NCI-H510A treated with DMSO at 0.1 percent for 48 hours (cell line): ENCODE data around the gene PUDP.
A peak's percentile ranks its signal among the peaks of the same experiment; 100 is the strongest.
"Not testable (repeated sequence)": the region's sequence is repeated elsewhere in the genome, so short reads cannot be mapped to it uniquely, and the experiment has no call there.

Experiments
- DNase-seq: peaks from one replicate; lab custom pipeline; 2025; lab: John Stamatoyannopoulos, UW

PUDP gene

DNA sequence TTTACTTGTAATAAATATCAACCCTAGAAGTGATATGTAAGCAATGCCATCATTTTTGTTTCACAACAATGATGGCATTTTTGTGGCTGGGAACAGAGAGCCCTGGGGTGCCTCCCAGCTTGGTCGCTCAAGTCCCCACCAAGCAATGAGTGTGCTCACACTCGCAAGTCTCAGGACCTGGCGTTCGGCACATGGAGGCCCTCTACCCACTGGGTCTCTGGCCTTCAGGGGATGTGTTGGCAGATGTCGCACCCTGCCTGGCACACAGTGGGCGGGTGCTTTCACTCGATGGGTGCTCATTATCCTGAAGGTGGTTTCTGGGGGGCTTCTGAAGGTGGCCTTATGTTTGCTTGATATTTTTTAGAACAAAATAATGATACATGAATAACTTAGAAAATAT lies 75.1 kb downstream of the PUDP start:
- no peak for DNase-seq

DNA sequence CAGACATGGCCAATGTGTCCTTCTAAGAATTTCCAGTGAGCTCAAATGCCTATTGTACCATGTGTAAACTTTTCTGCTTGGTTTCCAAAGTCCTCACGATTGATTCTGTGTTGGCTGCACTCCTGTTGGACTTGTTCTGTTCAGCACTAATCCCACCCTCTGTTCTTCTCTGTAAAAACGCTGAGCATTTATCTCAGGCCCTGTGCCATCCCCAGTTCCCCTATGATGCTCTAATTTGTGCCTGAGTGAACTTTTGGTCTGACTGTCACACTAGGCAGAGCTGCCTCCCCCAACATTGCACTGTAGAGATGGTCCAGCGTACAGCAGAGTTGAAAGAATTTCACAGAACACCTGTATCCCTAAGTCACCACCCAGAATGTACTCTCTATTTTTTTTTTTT lies 76.6 kb downstream of the PUDP start:
- no peak for DNase-seq

DNA sequence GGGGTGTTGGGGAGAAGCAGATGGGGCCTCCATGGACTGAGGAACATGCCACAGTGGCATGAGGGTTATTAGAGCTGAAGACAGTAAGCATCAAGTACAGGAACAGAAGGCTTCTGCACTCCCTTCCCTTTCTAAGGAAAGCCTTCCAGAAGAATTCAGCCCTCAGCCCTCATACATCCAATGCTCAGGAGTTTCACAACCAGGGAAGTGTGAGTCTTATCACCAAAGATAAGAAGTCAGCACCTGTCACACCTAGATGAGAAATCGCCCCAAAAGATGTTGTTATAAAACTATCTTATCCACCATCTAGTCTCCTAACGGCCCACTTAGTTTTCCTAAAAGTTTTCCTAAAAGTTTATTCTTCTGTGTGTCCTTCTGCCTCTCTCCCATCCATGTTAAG lies 78.4 kb downstream of the PUDP start:
- no peak for DNase-seq

DNA sequence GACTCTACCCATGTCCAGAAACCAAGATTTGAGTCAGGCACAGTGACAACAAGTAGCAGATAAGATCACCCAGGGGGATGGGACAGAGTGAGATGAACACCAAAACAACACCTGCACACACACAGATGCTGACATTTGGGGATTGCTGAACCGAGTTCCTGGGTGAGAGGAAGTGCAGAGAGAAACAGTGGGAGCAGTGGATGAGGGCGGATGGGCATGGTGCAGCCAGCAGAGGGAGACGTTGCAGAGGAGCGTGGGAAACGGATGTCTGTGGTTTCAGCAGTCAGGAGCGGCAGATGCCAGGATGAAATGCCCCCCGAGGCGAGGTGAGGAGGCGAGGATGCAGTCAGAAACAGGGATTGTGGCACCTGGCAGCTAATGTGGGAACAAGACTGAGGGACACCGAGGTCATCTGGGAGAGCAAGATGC lies 79.0 kb downstream of the PUDP start:
- DNase-seq, result no peak

DNA sequence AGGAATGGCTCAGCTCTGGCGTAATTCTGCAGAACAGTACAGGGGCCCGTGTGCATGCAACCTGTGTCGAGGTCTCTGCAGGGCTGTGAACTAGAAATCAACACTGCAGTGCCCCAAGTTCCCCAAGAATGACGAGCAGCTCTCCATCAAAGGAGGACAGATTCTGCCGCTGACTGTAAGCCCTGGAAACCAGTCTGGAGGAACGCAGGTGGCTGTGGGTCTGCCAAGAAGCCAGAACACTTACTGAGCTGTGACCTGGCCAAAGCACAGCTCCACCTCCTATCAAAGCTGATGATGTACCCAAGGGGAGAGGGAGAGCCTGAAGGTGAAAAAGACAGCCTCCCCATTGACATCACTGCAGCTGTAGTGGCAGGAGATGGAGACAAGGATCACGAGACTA lies 80.7 kb downstream of the PUDP start:
- DNase-seq, result no peak

DNA sequence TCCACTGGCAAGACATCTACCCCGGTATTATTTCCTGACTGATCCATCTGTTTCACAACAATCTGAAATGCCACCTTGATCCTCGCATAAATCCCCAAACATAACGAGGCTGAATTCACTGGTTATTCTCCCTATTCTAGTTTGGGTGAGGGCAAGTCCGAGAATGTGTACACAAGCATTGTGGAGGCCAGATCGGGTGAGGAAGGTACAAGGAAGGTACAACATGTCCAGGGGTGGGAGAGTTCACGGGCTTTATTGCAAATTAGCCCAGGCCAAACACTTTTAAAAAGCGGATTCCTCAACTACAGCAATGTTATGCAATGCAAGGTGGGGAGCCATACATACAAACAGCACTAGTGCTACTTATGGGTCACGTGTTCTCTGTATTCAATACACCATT lies 82.5 kb downstream of the PUDP start:
- no peak for DNase-seq

DNA sequence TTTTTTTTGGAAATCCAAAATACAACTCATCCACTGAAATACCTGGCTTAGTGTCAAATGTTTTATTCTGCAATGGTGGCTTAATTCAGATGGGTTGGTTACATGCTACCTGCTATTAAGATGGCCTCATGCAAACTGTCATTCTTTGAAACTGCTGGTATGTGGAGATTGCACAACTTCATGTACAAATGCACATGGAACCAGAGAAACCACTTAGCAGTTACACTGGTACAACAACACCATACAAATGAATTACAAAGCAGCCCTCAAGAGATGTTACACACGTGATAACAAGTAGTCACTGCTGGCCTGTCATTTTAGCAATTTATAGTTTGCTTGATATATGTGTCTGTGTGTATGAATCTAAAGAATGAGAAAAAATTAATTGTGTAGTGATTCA lies 85.0 kb downstream of the PUDP start:
- no peak for DNase-seq

DNA sequence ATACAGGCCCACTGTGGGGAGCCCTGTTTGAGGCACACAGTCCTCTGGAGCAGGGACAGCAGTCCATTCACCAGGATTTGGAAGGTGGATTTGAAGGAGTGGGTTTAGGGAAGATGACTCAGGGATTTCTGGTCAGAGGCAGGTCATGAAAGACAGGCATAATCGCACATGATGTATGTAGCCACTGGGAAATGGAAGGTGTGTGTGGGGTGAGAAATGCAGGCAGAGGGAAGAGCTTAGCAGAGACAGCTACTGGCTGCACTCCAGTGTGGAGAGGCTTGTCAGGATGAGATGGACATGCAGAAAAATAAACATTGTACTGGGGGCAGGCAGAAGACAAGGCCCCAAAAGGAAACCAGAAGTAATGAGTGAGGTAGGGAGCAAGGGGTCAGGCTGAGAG lies 85.7 kb downstream of the PUDP start:
- DNase-seq, result no peak

DNA sequence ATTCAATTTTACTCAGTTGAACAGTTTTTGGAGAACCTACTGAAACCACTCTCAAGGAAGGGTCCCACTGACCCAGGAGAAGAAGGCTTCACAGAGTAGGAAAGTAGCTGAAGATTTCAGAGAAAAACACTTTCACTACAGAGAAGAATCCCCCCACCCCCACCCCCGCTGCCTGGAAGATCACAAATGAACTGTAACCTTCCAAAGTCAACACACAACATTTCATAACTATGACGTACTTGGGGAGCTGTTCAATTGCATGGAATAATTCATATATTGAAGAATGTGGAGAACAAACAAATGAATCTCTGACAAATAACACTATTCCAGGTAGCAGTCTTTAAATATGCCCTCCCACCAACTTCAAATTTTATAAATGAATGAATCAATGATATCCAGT lies 86.5 kb downstream of the PUDP start:
- no peak for DNase-seq

DNA sequence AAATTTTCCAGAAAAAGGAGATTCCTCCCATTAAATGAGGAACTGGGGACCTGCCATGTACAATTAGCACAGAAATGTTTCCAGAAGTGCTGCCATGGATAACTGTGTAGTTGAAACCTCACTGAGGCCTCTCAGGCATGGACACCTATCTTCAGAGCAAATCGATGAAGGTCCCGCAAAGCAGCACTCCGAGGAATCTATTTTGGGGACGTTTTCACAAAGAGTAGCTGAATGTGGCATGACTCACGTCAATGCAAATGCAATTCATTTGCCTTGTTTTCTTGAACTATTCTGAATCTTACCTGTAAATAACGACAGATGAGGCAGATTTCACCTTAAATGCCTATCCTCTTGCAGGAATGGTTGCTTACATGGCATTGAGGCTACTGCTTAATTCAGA lies 87.5 kb downstream of the PUDP start:
- DNase-seq, result no peak

DNA sequence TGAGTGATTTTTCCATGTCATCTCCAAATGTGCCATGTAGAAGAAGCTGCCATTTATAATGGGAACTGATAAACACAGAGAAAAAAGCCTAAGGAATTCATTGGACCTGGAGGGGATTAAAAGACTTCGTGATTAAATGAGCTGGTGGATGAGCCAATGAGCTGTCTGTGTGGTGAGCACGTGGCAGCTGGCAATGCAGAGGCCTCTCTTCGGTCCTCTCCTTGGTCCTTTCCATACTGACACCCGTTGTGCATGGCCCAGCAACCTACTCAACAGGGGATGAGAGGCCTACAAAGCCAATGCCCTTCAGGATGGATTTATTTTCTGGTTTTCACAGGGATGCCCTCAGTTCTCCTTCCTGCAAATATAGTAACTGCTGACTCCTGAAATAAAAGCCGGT lies 88.1 kb downstream of the PUDP start:
- DNase-seq, result no peak

DNA sequence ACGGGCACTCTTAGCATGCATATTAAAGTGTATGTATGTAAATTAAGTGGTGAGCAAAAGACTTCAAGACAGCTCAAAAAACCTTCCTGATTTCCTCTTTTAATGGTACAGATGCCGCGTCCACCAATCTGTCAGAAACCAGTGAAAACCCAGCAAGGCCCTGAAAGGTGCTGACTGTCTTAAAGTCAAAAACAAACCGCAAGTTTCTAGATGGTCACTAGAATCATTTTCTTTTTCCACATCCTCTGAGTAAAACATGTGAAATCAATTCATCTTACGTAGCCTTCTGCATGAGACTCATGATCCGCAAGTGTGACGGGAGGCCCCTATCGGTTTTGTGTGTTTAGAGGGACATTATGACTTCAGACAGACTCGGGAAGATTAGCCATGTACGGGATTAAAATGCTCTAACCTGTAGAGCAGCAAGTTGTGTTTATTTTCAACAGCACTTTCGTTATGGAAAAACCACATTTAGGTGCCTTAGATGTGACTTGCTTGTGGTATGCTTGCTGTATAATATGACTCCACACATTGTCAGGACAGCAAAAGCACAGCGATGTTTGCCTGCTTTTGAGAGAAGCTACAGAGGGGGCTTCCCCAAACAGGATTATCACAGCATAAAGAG lies 88.6 kb downstream of the PUDP start:
- no peak for DNase-seq

DNA sequence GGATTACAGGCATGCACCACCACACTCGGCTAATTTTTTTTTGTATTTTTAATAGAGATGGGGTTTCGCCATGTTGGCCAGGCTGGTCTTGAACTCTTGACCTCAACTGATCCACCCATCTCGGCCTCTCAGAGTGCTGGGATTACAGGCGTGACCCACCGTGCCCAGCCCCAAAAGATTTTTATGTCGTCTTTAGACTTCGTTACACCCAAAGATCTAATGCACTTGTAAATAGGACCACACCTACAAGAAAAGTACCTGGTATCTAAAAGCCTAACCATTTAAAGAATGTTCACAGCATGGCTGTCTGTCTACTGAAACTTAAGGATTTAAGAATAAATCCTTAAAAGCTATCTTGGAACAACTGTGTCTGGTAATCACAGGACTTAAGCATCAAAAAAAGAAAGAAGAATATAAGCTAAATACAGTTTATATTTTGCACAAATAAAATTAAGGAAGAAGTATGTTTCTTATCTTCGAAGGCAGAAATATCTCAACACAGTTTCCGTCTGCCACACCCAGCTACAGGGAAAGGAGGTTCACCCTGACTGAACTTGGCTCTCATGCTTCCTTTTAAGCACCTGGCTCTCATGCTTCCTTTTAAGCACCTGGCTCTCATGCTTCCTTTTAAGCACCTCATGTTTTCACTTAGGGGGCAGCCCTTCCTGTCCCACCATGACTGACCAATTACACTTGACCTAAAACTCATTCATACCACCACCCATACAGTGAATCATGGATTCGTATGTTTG lies 92.4 kb downstream of the PUDP start:
- no peak for DNase-seq

DNA sequence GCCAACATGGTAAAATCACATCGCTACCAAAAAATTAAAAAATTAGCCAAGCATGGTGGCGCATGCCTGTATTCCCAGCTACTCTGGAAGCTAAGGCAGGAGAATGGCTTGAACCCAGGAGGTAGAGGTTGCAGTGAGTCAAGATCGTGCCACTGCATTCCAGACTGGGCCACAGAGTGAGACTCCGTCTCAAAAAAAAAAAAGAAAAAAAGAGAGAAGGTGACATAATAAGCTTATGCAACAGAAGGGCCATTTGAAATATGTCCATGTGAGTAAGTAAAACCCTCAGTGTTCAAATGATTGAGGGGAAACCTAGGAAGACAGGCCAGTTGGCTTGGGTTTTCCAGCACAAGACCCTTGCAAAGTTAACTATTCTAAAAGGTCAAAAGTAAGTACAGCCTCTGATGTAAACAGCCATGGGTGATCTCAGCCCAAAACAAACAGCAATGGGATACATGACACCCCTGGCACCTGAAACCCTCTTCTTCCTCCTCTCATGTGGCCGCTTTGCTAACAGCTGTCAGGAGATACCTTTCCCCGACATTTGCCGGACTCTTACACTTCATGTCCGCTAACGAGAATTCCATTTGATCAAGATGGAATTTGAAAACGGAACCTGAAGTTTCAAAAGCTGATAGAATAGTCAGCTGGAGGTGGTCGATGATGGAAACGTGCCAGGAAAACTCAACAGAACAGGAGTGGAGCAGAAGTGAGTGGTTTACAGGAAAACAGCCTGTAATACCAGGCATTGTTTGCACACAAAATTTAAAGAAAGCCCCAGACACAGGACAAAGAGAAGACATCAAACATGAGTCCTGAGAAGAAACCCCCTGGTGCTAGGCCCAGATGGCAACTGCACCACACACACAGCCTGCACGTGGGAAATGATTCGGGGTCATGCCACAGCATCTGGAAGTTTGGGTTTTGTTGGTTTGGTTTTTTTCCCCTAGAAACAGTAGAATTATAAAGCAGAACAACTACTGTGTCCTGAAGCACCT lies 93.4 kb downstream of the PUDP start:
- peak; percentile 65 for DNase-seq

DNA sequence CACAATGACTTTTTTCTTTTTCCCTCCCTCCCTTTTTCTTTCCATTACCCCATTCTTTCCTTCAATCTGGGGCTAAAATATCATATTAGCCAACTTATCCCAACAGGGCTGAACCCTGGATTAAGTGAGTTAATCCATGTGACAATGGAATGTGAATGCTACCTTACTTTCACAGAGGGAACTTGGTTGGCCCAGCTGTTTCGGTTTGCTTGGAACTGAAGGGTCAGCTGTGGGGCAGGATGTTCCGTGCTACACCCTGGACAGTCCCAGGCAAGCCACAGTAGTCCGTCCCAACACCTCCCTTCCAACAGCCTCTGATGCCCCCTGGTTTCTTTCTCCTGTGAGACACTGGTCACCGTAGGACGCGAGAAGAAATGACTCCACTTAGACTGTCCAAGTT lies 95.4 kb downstream of the PUDP start:
- no peak for DNase-seq

DNA sequence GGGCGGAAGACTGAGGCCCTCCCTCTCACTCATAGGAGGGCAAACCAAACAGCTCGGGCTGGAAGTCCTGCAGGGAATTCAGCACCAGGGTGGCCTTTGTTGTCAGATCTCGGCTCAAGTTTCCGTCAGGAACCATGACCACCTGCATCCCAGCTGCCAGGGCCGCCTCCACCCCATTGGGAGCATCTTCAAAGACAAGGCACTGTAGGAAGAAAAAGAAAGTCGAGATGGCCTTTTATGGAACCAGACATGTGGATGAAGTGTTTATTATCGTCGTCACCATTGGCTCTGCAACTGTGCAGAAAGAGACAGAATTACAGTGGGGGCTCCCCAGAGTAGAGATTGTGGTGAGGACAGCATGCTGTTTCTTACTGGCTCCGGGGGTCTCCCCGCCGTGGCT lies 97.7 kb downstream of the PUDP start:
- no peak for DNase-seq

DNA sequence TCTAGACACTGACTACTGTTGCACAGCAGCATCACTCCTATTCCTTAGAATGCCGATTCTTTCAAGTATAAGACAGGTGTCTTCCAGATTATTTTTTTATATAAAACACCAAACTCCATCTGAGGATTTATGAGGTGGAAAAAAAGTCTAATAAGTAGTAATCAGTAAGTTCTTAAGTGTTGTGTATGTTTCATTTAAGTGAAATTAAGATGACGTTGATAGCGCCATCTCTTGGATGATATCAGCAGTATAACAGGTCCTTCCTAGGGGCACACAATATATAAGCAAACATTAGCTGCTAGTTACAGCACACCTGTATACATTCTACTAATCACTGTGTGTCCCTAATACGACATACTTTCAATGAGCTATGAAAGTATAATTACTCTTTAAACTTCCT lies 100.0 kb downstream of the PUDP start:
- no peak for DNase-seq

DNA sequence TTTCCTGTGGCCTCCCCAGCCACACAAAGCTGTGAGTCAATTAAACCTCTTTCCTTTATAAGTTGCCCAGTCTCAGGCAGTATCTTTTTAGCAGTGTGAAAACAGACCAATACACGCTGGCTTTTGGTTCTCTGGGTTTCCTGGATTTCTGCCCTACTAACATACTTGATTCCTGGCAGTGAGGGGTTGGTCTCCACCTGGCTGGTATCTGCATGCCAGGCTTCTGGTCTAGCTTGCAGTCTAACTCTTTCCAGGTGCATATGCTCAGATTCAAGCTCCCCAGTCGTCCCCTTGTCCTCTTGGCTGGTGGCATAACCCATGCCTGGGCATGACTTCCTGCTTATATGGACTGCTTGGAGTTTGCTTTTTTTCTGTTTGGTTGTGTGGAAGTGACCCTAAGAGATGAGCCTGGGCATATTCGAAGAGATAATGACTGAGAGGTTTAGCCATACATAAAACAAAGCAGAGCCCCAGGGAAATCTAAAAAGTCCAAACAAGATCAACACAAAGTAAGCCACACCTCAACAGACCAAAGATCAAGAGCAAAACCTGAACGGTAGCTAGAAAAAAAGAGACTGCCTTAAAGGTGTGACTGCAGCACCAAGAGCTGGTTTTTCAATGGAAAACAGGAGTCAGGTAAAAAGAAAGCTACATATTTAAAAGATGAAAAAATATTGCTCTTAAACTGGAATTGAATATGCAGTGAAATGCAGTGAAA lies 102.6 kb downstream of the PUDP start:
- DNase-seq, result no peak

DNA sequence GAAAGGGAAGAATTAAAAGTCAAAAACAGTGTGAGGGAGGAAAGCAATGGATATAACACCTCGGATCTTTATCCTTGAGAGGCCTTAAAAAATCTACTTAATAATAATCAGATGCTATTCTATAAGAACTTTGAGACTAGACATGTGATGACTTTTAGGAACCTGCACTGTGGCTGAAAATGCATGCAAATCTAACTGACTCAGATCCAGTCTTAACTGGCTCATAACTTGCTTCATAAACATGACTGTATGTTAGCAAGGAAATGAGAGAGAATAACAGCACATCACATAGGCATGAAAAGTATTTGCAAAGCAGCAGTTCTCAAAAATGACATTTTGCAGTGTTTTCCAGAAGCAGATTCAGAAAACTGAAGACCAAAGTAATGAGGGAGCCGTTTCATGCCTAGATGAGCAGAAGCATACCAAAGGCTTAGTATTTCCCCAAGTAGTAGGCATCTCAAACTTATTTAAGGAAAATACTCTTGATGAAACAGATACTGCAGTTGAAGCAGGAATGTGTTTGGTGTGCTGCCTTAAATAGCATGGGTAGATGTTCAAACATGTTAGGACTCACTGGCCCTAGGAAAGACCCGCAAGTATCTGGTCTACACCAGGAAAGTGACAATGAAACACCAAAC lies 104.0 kb downstream of the PUDP start:
- not testable (repeated sequence) for DNase-seq

DNA sequence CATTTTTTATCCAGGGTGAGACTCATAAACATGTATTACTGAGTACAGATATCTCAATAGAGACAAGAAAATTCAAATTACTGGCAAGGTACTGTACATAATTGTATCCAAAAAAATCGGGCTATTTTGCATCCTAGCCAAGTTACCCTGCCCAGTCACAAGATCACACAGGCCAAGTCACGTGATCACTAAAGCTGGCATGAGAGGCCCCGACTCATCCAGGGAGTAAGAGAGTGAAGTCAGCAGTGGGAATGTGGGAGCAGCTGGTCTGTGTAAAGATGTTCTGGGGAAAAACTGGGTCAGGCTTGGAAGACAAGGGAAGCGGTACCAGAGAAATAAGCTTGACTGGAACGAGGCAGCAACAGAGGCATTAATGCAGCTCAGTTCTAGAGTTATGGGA lies 119.7 kb downstream of the PUDP start:
- no peak for DNase-seq

DNA sequence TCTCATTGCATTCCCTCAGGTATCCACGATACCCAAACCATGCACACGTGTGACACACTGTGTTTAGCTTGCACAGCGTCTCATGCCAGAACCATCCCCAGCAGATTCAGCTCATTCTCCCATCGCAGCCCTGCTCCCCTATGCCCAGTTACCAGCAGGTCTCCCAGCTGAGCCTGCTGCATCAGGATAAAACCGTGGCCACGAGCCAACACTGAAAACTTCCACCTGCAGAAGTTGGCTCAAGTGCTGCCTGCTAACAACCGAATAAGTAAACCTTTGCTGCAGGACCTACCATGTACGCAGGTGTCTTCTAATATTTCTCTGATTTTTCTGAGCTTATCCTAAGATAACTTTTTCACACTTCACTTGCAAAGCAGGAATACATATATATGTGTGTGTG lies 120.9 kb downstream of the PUDP start:
- peak; percentile 3 for DNase-seq

DNA sequence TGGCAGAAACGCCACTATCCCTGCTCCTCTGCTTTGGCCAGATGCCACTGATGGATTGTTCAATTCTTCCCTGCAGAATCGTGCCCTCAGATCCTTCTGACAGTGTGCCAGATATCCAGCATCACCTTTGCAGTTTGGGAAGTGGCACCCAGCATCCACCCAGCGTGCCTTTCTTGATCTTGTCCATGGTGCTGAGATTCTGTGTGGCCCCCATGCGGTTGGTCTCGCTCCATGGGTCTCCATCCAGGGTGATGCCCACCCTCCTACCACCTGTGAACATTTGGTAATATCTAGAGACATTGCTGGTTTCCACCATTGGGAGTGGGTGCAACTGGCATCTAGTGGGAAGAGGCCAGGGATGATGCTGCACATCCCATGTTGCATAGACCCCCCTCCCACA lies 121.6 kb downstream of the PUDP start:
- DNase-seq, result not testable (repeated sequence)
